AG04449 (cell line): ENCODE results near the gene PEX5L.

Experiments
- CTCF ChIA-PET: fragments of 350-600 bp; formaldehyde crosslinking; extraction: SDS; loops from one replicate; lab custom pipeline; 2021; ENCODE audit warnings: antibody characterized with exemption; lab: Yijun Ruan, JAX
- POLR2A ChIA-PET: fragments of 400-600, 350-600 bp; formaldehyde crosslinking; extraction: SDS; loops from one replicate; lab custom pipeline; 2020; ENCODE audit warnings: antibody characterized with exemption, inconsistent platforms; lab: Yijun Ruan, JAX
- DNase-seq: peaks from one replicate; pipeline ENCODE4 v3.0.0-alpha.2; 2010; ENCODE audit warnings: low read depth, low spot score
- H3K4me3 ChIP-seq: 2 replicates; pipeline ENCODE4 v1.5.1; 2011; ENCODE audit warnings: low read depth, mild to moderate bottlenecking, control low read depth, low read length
- TF ChIP-seq, protein P1 (sequence below): IDR thresholded peaks from one replicate; pipeline ENCODE4 v1.5.1; 2011; ENCODE audit warnings: mild to moderate bottlenecking, moderate library complexity, low read length, control low read depth, inconsistent platforms; ENCODE audit not compliant: insufficient read depth; ENCODE audit errors: missing control alignments

Gene PEX5L

DNA sequence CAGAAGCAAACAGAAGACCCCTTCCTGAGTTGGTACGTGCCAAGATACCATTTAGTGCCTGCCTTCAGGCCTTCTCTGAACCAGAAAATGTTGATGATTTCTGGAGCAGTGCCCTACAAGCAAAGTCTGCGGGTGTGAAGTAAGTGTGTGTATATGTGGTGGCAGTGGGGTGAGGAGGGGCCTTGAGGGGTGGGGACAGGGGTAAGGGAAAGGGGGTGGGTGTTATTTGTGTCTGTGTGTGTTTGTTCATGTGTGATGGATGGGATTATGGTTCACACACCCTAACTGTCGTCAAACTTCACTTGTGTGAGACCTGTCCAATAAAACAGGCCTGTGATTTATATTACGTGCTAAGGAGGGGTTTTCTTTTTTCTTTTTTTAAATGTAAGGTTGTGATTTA is 291.7 kb downstream of the PEX5L start:
- ChIA-PET POLR2A (no interaction called here), CTCF (no interaction called here)
- no peak for DNase-seq
- H3K4me3 ChIP-seq: no peak overlapping the region
- TF ChIP-seq, protein P1, sequence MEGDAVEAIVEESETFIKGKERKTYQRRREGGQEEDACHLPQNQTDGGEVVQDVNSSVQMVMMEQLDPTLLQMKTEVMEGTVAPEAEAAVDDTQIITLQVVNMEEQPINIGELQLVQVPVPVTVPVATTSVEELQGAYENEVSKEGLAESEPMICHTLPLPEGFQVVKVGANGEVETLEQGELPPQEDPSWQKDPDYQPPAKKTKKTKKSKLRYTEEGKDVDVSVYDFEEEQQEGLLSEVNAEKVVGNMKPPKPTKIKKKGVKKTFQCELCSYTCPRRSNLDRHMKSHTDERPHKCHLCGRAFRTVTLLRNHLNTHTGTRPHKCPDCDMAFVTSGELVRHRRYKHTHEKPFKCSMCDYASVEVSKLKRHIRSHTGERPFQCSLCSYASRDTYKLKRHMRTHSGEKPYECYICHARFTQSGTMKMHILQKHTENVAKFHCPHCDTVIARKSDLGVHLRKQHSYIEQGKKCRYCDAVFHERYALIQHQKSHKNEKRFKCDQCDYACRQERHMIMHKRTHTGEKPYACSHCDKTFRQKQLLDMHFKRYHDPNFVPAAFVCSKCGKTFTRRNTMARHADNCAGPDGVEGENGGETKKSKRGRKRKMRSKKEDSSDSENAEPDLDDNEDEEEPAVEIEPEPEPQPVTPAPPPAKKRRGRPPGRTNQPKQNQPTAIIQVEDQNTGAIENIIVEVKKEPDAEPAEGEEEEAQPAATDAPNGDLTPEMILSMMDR: no peak
